IMR-90 (cell line): ENCODE measurements around the gene MAP3K5. TPM values are rescaled to one million over a fixed set of nuclear protein-coding genes. Genes with fewer than 3 reads are reported as not detected.

Source experiments
- ATAC-seq: fragments of 200-7000 bp; cut with Tn5 transposase; 2 replicates; pipeline ENCODE4 v1.9.1; 2020; ENCODE audit warnings: low read depth, mild to moderate bottlenecking, moderate library complexity
- BruUV-seq: library from RNA; stranded (reverse); fragments of 400-500 nt; replicated peaks from 2 replicates; lab custom pipeline; 2021; lab: Mats Ljungman, UMichigan
- CTCF ChIA-PET: fragments of 300-600 bp; formaldehyde crosslinking; extraction: SDS; loops from one replicate; lab custom pipeline; 2021; ENCODE audit warnings: antibody characterized with exemption; lab: Yijun Ruan, JAX
- POLR2A ChIA-PET: fragments of 300-600 bp; sonication (Branson Sonifier 250); formaldehyde crosslinking; loops from one replicate; lab custom pipeline; 2022; ENCODE audit warnings: antibody characterized with exemption; ENCODE audit not compliant: unreplicated experiment; lab: Charles Lee
- DNase-seq: peaks from one replicate; pipeline ENCODE4 v3.0.0; 2013
- H2AFZ ChIP-seq: replicated peaks from 2 replicates; pipeline ENCODE3; 2013; ENCODE audit warnings: low read length, mild to moderate bottlenecking; ENCODE audit not compliant: poor library complexity
- H2AK5ac ChIP-seq: 2 replicates; pipeline ENCODE4 v1.6.1; 2013; ENCODE audit warnings: low read depth, low read length, inconsistent platforms
- H2AK9ac ChIP-seq: replicated peaks from 2 replicates; pipeline ENCODE3; 2013; ENCODE audit warnings: mild to moderate bottlenecking, low read depth, low read length, moderate library complexity; ENCODE audit not compliant: poor library complexity
- H2BK120ac ChIP-seq: 2 replicates; pipeline ENCODE4 v1.6.1; 2013; ENCODE audit warnings: low read depth, low read length, inconsistent platforms
- H2BK15ac ChIP-seq: 3 replicates; pipeline ENCODE4 v1.6.1; 2013; ENCODE audit warnings: low read depth, low read length, inconsistent platforms
- H2BK20ac ChIP-seq: 2 replicates; pipeline ENCODE4 v1.6.1; 2013; ENCODE audit warnings: low read depth, mild to moderate bottlenecking, inconsistent platforms, low read length, moderate library complexity
- H2BK5ac ChIP-seq: 2 replicates; pipeline ENCODE4 v1.6.1; 2013; ENCODE audit warnings: mild to moderate bottlenecking, low read depth, low read length, inconsistent platforms; ENCODE audit not compliant: poor library complexity, severe bottlenecking
- H3K14ac ChIP-seq: replicated peaks from 2 replicates; pipeline ENCODE4 v1.6.1; 2013; ENCODE audit warnings: low read depth, low read length, inconsistent platforms
- H3K18ac ChIP-seq: 2 replicates; pipeline ENCODE4 v1.6.1; 2013; ENCODE audit warnings: low read depth, low read length, control low read depth
- H3K23ac ChIP-seq: 2 replicates; pipeline ENCODE4 v1.6.1; 2013; ENCODE audit warnings: low read depth, low read length, inconsistent platforms
- H3K27ac ChIP-seq: 2 replicates; pipeline ENCODE4 v1.5.1; 2013; ENCODE audit warnings: mild to moderate bottlenecking, control low read depth, low read length; ENCODE audit not compliant: insufficient read depth
- H3K27me3 ChIP-seq: 2 replicates; pipeline ENCODE4 v1.6.1; 2013; ENCODE audit warnings: low read length; ENCODE audit not compliant: control insufficient read depth, insufficient read depth
- H3K36me3 ChIP-seq: 2 replicates; pipeline ENCODE4 v1.6.1; 2013; ENCODE audit warnings: low read length, mixed read lengths; ENCODE audit not compliant: control insufficient read depth, insufficient read depth
- H3K4ac ChIP-seq: 2 replicates; pipeline ENCODE4 v1.6.1; 2013; ENCODE audit warnings: low read depth, low read length, inconsistent platforms
- H3K4me1 ChIP-seq: 2 replicates; pipeline ENCODE4 v1.6.1; 2013; ENCODE audit warnings: low read length, mixed read lengths; ENCODE audit not compliant: control insufficient read depth, insufficient read depth
- H3K4me2 ChIP-seq: 2 replicates; pipeline ENCODE4 v1.6.1; 2013; ENCODE audit warnings: low read depth, mild to moderate bottlenecking, control low read depth, low read length, moderate library complexity
- H3K4me3 ChIP-seq: 2 replicates; pipeline ENCODE4 v1.5.1; 2013; ENCODE audit warnings: low read depth, mild to moderate bottlenecking, control low read depth, low read length, moderate library complexity; ENCODE audit not compliant: insufficient read depth
- H3K56ac ChIP-seq: 2 replicates; pipeline ENCODE4 v1.6.1; 2013; ENCODE audit warnings: low read length, inconsistent platforms; ENCODE audit not compliant: insufficient read depth; ENCODE audit errors: extremely low read depth
- H3K79me1 ChIP-seq, 2 experiments: 2 replicates each; pipeline ENCODE4 v1.6.1; 2013; ENCODE audit warnings: low read length in 2 of 2, inconsistent platforms in 1 of 2, low read depth in 1 of 2
- H3K9ac ChIP-seq: 2 replicates; pipeline ENCODE4 v1.6.1; 2013; ENCODE audit warnings: low read depth, low read length, control low read depth
- H3K9me1 ChIP-seq: 2 replicates; pipeline ENCODE4 v1.6.1; 2013; ENCODE audit warnings: low read length, inconsistent platforms; ENCODE audit not compliant: insufficient read depth
- H3K9me3 ChIP-seq: 2 replicates; pipeline ENCODE4 v1.6.1; 2013; ENCODE audit warnings: low read length; ENCODE audit not compliant: control insufficient read depth, insufficient read depth
- H4K20me1 ChIP-seq: 2 replicates; pipeline ENCODE4 v1.6.1; 2013; ENCODE audit warnings: low read length, inconsistent platforms; ENCODE audit not compliant: insufficient read depth
- H4K5ac ChIP-seq: 2 replicates; pipeline ENCODE4 v1.6.1; 2013; ENCODE audit warnings: mild to moderate bottlenecking, low read depth, low read length, control low read depth
- H4K8ac ChIP-seq, 2 experiments: 2 replicates each; pipeline ENCODE4 v1.6.1; 2013; ENCODE audit warnings: low read depth in 2 of 2, low read length in 2 of 2, control low read depth in 1 of 2, inconsistent platforms in 1 of 2
- H4K91ac ChIP-seq: 2 replicates; pipeline ENCODE4 v1.6.1; 2013; ENCODE audit warnings: low read depth, low read length, inconsistent platforms; ENCODE audit not compliant: insufficient read depth
- BHLHE40 ChIP-seq: fragments of 150-350 bp; IDR thresholded peaks from 2 replicates; pipeline ENCODE4 v1.6.1; 2016; ENCODE audit warnings: mild to moderate bottlenecking, low read depth, low read length
- CEBPB ChIP-seq: IDR thresholded peaks from 2 replicates; pipeline ENCODE4 v1.6.1; 2012; ENCODE audit warnings: low read depth, low read length, improper control_type of control experiment
- ELK1 ChIP-seq: fragments of 150-350 bp; IDR thresholded peaks from 2 replicates; pipeline ENCODE4 v1.6.1; 2016; ENCODE audit warnings: low read depth, mild to moderate bottlenecking, low read length, moderate library complexity, borderline replicate concordance
- POLR2A ChIP-seq: IDR thresholded peaks from 2 replicates; pipeline ENCODE4 v1.6.1; 2012; ENCODE audit warnings: mild to moderate bottlenecking, low read depth, low read length
- RAD21 ChIP-seq: IDR thresholded peaks from 2 replicates; pipeline ENCODE4 v1.6.1; 2012; ENCODE audit warnings: low read length, improper control_type of control experiment
- RCOR1 ChIP-seq: IDR thresholded peaks from 2 replicates; pipeline ENCODE4 v1.6.1; 2012; ENCODE audit warnings: mild to moderate bottlenecking, low read length, improper control_type of control experiment; ENCODE audit not compliant: insufficient replicate concordance
- WGBS, 2 experiments: methylation state at CpG; one replicate each; pipeline versions ENCODE4 v1.1.5 to v1.1.7; 2013; ENCODE audit warnings: missing lambda C conversion rate in 2 of 2; ENCODE audit not compliant: insufficient read length in 1 of 2; ENCODE audit errors: extremely low coverage in 2 of 2; 5-methylcytosine and 5-hydroxymethylcytosine counted together
- dilution Hi-C: fragments of 300-500 bp; cut with HindIII; formaldehyde crosslinking; loops from one replicate; pipeline ENCODE4 v1.14.3; 2018; ENCODE audit warnings: low sequenced_read_pairs; ENCODE audit not compliant: unreplicated experiment
- in situ Hi-C: fragments of 300-500 bp; cut with MboI; formaldehyde crosslinking; loops from 3 replicates; pipeline ENCODE4 v1.14.3; 2019; ENCODE audit warnings: low sequenced_read_pairs, inconsistent platforms, mixed read lengths
- intact Hi-C: fragments of 100-400 bp; cut with micrococcal nuclease; formaldehyde crosslinking; loops from 2 replicates; pipeline ENCODE4 v1.10.0; 2022
- polyA plus RNA-seq, 3 experiments: library from polyadenylated mRNA; depleted of rRNA; stranded (reverse); fragments of >200 nt; gene quantifications; 2 replicates each; pipeline ENCODE4 v1.2.3, GENCODE V29; 2012; ENCODE audit warnings: low replicate concordance in 1 of 3
- total RNA-seq: library from RNA; depleted of rRNA; stranded (reverse); fragments of >200 nt; gene quantifications from 2 replicates; pipeline ENCODE4 v1.2.3, GENCODE V29; 2012
- TF ChIP-seq, protein P1 (sequence below): conservative IDR thresholded peaks from 2 replicates; pipeline ENCODE4 v1.5.1; 2012; ENCODE audit warnings: mild to moderate bottlenecking, low read depth, low read length, improper control_type of control experiment

The MAP3K5 gene
- total and polyA plus RNA-seq, 2 of the 4 experiments (the other 2 are of a cell fraction), result 5.4 to 17.6 TPM

DNA sequence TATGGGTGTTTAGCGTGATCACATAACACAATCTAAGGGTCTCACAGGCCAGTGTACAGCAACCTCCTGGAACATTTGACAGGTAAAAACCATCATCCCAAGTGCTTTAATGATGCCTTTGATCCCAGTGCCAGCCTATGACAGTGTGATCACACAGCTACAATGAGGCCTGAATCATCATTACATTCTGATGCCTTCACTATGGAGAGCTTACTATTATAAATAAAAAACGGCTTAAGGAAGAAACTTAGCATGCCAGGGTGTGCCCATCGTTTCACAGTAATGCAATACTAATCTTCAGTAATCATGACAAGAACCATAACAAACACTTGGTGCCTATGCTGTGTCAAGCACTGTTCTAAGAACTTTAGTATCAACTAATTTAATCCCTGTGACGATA is 253.4 kb downstream of the MAP3K5 start:
- peaks cover 8% of the 10 kb centered on the region for H3K27me3 ChIP-seq
- no peak overlapping the region for H2BK120ac ChIP-seq
- H2AFZ ChIP-seq, result no peak overlapping the region
- H3K23ac ChIP-seq, result no peak overlapping the region
- H3K4me2 ChIP-seq, result no peak overlapping the region
- no peak overlapping the region for H3K27ac ChIP-seq
- H2AK9ac ChIP-seq, result no peak overlapping the region
- H3K14ac ChIP-seq, result no peak overlapping the region
- no peak overlapping the region for H2AK5ac ChIP-seq
- no peak overlapping the region for H3K56ac ChIP-seq
- no peaks in the 10 kb centered on the region for H3K36me3 ChIP-seq
- no peak overlapping the region for H4K5ac ChIP-seq
- H4K8ac ChIP-seq, result no peak overlapping the region
- dilution Hi-C loops, result no loop called here
- no peak overlapping the region for H3K4me3 ChIP-seq
- DNase-seq, result no peak
- POLR2A ChIA-PET, result no interaction called here
- H4K91ac ChIP-seq, result no peak overlapping the region
- H4K20me1 ChIP-seq, result no peaks in the 10 kb centered on the region
- no peak overlapping the region for H3K4ac ChIP-seq
- CTCF ChIA-PET, result interaction anchor here (1.6 kb wide), 1 partner anchor 8 kb away, joined by 4 read pairs; no protein-coding TSS in a partner anchor
- TF ChIP-seq POLR2A (no peak), CEBPB (no peak), ELK1 (no peak), RAD21 (no peak), BHLHE40 (no peak), RCOR1 (no peak)
- TF ChIP-seq, protein P1, sequence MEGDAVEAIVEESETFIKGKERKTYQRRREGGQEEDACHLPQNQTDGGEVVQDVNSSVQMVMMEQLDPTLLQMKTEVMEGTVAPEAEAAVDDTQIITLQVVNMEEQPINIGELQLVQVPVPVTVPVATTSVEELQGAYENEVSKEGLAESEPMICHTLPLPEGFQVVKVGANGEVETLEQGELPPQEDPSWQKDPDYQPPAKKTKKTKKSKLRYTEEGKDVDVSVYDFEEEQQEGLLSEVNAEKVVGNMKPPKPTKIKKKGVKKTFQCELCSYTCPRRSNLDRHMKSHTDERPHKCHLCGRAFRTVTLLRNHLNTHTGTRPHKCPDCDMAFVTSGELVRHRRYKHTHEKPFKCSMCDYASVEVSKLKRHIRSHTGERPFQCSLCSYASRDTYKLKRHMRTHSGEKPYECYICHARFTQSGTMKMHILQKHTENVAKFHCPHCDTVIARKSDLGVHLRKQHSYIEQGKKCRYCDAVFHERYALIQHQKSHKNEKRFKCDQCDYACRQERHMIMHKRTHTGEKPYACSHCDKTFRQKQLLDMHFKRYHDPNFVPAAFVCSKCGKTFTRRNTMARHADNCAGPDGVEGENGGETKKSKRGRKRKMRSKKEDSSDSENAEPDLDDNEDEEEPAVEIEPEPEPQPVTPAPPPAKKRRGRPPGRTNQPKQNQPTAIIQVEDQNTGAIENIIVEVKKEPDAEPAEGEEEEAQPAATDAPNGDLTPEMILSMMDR, result no peak
- no peak for ATAC-seq
- no TSS peak for BruUV-seq
- H2BK15ac ChIP-seq, result no peak overlapping the region
- H3K9ac ChIP-seq, result no peak overlapping the region
- no peak overlapping the region for H2BK20ac ChIP-seq
- intact Hi-C loops, result no loop called here
- H3K79me1 ChIP-seq, result no peaks in the 10 kb centered on the region
- H2BK5ac ChIP-seq, result no peak overlapping the region
- H3K9me3 ChIP-seq, result no peaks in the 10 kb centered on the region
- no peaks in the 10 kb centered on the region for H3K4me1 ChIP-seq
- no peak overlapping the region for H3K18ac ChIP-seq
- no peaks in the 10 kb centered on the region for H3K9me1 ChIP-seq
- no CpG with 5 or more reads among the region's 4 CpGs for WGBS, 2 experiments
- in situ Hi-C loops, result loop anchor here (25.0 kb wide), 1 partner anchor 1077 kb away; no protein-coding TSS in a partner anchor
